NCI-H1105 treated with DMSO at 0.1 percent for 48 hours (cell line): ENCODE measurements around the gene METTL25.
A peak's percentile ranks its signal among the peaks of the same experiment; 100 is the strongest.
"Not testable (repeated sequence)": the region's sequence is repeated elsewhere in the genome, so short reads cannot be mapped to it uniquely, and the experiment has no call there.

Experiments used
- DNase-seq: peaks from one replicate; lab custom pipeline; 2025; lab: John Stamatoyannopoulos, UW

Gene METTL25

DNA sequence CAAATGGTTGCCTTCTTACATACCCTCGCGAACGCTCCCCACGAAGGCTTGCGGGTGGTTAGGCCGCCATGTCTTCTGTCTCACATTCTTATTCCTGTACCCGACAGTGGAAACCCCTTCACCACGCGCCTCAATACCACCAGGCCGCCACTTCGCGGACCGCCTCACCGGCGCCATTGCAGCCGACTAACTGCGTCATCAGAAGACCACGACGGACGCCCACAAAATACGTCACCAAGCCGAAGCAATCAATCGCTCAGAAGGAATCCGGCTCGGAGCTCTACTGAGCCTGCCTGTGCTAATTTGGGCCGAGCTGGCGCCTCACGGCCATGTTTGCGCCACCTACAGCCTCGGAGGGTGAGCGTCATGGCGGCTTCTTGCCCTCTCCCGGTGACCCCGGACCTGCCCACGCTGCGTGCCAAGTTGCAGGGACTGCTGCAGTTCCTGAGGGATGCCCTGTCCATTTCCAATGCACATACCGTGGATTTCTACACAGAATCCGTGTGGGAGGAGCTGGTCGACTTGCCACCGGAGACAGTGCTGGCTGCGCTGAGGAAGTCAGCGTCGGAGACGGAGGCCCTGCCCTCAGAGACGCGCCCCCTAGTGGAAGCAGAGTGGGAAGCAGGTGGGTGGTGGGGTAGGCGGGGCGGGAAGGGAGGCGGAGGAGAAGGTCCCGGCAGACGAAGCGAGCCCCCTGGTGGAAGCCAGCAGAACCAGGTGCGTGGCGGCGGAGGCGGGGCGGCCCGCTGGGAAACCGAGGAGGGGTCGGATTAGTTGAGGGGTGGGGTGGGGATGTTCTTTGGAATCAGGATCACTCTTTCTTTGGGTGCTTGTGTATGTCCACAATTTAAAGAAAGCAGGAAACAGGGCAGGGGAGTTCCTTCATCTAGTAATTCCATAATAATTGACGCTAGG, at the start of gene METTL25, which contains the start of gene CCDC59:
TSS of gene METTL25 (plus strand) at position 330 of the 915 bp plus-strand sequence. CDS start at position 367, 37 bp downstream.
TSS of gene CCDC59 (minus strand) at position 188 of the 915 bp plus-strand sequence. CDS start at position 177, 11 bp downstream.
- DNase-seq, result peak; percentile 98

DNA sequence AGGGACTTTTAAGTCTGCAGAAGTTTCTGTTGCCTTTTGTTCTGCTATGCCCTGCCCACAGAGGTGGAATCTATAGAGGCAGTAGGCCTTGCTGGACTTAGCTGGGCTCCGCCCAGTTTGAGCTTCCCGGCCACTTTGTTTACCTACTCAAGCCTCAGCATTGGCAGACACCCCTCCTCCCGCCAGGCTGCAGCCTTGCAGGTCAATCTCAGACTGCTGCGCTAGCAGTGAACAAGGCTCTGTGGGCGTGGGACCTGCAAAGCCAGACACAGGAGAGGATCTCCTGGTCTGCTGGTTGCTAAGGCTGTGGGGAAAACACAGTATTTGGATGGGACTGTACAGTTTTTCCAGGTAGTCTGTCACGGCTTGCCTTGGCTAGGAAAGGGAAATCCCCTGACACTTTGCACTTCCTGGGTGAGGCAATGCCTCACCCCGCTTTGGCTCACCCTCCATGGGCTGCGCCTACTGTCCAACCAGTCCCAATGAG, 43.9 kb upstream of the METTL25 start:
- DNase-seq, result no peak

DNA sequence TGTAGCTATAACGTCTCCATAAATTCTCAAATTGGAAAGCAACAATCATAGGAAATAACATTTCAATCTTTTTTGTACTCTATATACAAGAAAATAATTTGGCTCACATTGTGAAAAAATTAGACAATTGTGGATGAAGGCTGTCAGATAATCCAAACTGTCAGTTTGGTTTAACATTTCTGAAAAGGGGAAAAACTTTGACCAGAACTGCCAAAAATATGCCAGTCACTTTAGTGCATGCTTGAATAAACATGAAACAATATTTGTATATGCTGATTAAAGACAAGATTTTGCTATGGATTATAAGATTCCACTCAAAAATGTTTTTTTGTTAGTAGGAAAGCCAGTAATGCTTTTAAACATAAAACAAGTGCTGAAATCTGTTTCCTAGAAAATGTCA, 39.1 kb upstream of the METTL25 start:
- no peak for DNase-seq

DNA sequence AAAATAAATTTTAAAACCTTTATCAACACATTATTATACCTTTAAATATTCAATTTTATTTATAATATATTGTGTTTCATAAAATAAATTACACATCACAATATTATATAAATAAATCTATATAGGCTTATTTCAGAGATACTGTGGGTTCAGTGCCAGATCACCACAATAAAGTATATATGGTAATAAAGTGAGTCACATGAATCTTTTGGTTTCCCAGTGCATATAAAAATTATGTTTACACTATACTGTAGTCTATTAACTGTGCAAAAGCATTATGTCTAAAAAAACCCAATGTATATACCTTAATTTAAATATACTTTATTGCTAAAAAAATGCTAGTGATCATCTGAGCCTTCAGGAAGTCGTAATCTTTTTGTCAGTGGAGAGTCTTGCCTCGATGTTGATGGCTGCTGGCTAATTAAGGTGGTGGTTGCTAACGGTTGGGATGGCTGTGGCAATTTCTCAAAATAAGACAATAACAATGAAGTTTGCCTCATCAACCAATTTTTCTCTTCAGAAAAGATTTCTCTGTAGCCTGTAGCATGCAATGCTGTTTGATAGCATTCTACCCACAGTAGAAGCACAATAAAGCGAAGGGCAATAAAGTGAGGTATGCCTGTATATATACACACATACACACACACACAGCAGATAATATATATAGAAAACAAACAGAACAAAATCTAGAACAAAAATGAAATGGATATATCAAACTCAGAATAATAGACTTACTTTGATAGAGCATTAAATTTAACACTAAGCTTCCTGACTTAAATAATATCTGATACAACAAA, 32.6 kb upstream of the METTL25 start:
- DNase-seq, result no peak

- peak; percentile 45 for DNase-seq
These were observed 31.3 kb upstream of the METTL25 start for GRCh38 chr12:82326905-82327503.

GRCh38 chr12:82327861-82328260, 30.5 kb upstream of the METTL25 start:
- no peak for DNase-seq

DNA sequence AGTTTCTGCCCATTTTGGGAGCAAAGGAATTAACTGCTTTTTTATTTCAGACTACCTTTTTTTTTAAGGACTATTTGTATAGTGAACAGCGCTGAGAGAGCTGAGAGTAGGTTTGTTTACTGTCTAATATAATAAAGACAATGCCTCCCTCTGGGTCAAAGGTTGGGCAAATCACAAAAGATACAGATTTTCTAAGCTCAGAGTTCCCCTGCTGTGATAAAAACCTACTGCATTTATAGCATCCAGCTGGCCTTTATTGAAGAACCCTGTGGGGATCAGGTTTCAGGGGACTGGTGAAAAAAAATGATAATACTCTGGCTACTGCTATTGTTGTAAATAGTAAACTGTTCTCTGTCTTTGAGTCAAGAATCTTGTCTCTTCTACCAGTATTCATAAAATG, 28.8 kb upstream of the METTL25 start:
- DNase-seq, result peak; percentile 72

DNA sequence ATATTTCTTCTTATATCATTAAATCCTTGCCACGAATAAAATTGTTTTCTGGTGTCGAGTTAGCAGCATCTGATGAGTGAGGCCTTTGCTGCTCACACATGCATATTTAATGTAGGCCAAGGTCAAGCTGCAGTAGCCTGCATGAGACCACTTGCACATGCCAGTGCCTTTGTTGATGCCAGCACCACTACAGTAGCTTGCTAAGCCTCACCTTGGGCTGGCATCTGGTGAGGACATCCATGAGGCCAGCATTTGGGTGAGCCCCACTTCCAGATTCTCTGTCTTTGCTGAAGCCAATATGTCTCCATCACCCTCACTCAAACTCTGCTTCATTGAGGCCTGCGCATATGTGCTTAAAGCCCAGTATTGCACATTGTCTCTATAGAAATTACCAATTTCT, 8.2 kb upstream of the METTL25 start:
- no peak for DNase-seq

DNA sequence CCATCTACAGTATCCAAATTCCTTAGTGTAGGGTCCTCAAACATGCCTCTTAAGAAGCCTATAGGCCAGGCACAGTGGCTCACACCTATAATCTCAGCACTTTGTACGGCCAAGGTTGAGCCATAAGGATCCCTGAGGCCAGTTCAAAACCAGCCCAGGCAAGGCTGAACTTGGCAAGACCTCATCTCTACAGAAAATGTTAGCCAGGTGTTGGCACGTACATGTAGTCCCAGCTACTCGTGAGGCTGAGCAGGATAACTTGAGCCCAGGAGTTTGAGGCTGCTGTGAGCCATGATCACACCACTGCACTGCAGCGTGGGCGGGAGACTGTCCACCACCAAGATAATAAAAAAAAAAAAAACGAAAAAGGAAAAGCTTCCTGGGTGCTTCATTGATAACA, 6.9 kb upstream of the METTL25 start:
- DNase-seq, result no peak

DNA sequence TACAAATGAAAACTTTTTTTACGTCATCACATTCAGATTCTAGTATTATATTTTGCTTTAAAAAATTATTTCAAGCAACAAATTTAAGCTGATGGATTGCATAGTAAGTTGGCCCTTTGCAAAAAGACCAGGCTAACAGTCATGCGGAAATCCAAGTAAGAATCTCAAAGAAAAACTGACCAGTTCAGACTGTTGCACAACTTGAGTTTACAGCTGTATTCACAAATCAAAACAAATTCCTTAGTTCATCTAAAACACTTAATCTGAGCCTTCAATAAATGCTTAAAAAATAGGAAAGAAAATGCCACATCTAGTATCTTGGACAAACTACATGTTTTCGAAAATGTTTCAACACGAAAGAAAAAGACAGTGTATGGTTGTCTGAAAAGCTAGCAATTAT, 989 bp upstream of the METTL25 start:
- no peak for DNase-seq

DNA sequence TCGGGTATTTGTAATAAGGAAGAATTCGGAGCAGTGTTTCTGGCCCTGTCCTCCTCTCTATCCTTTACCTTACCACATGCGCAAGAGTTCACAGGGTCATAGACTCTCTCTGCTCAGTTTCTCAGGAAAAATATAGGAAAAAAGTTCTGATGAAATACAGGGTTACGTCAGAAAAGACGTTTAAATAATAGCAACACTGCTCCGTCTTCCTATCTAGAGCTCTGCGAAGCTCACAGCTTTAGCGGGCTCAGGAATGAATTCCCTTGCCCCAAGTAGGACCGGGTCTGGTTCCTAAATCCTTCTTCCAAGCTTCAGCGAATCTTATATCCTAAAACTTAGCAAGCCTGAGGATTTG, 507 bp upstream of the METTL25 start:
- DNase-seq, result no peak

GRCh38 chr12:82359115-82359478, 768 bp downstream of the METTL25 start:
- DNase-seq, result peak; percentile 69

GRCh38 chr12:82360834-82361233, 2.5 kb downstream of the METTL25 start:
- DNase-seq, result not testable (repeated sequence)

DNA sequence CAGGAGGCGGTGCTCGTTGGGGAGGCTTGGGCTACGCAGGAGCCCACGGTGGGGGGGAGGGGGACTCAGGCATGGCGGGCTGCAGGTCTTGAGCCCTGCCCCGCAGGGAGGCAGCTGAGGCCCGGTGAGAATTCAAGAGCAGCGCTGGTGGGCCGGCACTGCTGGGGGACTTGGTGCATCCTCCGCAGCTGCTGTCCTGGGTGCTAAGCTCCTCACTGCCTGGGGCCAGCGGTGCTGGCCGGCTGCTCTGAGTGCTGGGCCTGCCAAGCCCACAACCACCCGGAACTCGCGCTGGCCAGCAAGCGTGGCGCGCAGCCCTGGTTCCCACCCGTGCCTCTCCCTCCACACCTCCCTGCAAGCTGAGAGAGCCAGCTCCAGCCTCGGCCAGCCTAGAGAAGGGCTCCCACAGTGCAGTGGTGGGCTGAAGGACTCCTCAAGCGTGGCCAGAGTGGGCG, 3.2 kb downstream of the METTL25 start:
- no peak for DNase-seq

GRCh38 chr12:82363990-82364389, 5.7 kb downstream of the METTL25 start:
- no peak for DNase-seq

GRCh38 chr12:82366197-82366596, 7.9 kb downstream of the METTL25 start:
- no peak for DNase-seq

GRCh38 chr12:82375201-82375600, 16.9 kb downstream of the METTL25 start:
- no peak for DNase-seq

DNA sequence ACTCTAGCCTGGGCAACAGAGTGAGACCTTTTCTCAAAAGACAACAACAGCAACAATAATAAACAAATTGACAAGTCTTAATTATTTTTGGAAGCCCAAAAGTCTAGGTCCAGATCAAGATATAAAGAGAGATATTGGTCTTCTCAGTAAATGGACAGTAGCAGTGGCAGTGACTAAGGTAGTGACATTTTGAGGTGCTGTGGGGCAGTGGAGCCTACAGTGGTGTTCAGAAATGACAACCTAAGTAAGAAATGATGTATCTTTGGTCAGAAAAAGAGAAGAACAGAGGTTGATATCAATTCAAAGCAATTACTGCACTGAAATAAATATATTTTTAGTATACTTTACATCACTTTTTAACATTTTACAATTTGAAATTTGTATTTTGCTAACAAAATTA, 20.7 kb downstream of the METTL25 start:
- no peak for DNase-seq

- DNase-seq, result peak; percentile 16
These were observed 25.7 kb downstream of the METTL25 start for GRCh38 chr12:82383930-82384552.

DNA sequence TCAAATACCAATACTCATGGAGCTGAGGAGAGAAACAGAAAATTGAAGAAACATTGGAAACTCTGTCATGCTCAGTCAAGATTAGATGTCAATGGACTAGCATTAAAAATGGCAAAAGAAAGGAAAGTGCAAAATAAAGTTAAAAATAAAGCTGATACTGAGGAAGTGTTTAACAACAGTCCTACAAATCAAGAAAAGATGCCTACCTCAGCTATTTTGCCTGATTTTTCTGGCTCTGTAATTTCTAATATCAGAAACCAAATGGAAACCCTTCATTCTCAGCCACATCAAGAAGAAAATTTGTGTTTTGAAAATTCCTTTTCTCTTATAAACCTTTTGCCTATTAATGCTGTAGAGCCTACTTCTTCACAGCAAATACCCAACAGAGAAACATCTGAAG, 40.5 kb downstream of the METTL25 start:
- no peak for DNase-seq

DNA sequence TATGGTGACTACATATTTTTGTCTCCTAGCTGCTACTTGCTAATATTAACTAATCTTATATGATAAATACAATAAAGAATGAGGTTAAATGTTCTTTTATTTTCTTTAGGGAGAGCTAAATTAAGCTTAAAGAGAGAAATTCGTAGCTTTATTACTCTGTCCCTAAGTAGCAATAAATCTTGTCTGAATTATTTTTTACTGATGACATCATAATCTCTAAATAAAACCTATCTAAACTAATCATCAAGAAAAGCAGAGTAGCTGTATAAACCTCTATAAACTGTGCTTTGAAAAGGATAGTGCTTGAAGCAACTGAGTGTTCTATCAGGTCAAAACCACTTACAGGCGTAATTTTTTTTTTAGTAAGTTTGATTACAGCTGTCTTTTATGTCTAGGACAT, 42.5 kb downstream of the METTL25 start:
- DNase-seq, result no peak

DNA sequence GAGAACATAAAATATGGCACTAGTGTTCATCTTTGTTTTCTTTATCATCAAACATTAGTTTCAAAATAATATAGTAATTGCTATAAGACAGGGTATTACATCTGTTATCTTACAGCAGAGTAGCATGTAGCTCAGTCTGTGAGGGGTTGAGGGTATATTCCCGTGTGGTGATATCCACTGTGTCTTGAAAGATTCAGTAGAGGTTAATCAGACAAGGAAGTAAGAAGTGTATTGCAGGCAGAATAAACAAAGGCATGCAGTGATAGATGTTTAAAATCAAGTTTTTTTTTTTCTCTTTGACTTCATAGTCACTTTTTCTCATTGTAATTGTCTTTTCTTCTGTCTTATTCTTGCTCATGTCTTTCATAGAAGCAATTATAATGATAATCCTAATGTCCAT, 48.3 kb downstream of the METTL25 start:
- DNase-seq, result no peak
